ENCODE data around the gene TEPSIN.

GRCh38 chr17:81184555-81184954 is 54.3 kb downstream of the TEPSIN start:
- TF ChIP-seq CTCF (conservative IDR thresholded peaks at IDR 0.05 in 1 of 2, IDR thresholded peaks at IDR 0.05 in 1 of 2; ENCODE audit: extremely low read depth in 1 of 2, insufficient read depth in 1 of 2, low read depth in 1 of 2, low read length in 2 of 2): no peak
- TF ChIP-seq EZH2 (IDR thresholded peaks at IDR 0.05; ENCODE audit: borderline replicate concordance, low read length): no peak
